ENCODE measurements around the gene ATP6V0D1.

The ATP6V0D1 gene

GRCh38 chr16:67451061-67451703 is 29.8 kb downstream of the ATP6V0D1 start:
- H3K4me3 ChIP-seq (ENCODE audit: low read depth, low read length): no peak overlapping the region
- peaks cover 7% of the 10 kb centered on the region for H3K4me1 ChIP-seq (ENCODE audit: control insufficient read depth, insufficient read depth, low read length, unreplicated experiment)
- H3K36me3 ChIP-seq (ENCODE audit: insufficient read depth, low read length): peaks cover 3% of the 10 kb centered on the region; the same call in 1 of the 2 replicates
- H3K79me2 ChIP-seq (ENCODE audit: control insufficient read depth, insufficient read depth, low read length, unreplicated experiment): peaks cover 12% of the 10 kb centered on the region
- no peak overlapping the region for H2AFZ ChIP-seq (ENCODE audit: low read length, unreplicated experiment)
- no peaks in the 10 kb centered on the region for H3K27me3 ChIP-seq (ENCODE audit: insufficient read depth, low read length)
- no peak overlapping the region for H3K27ac ChIP-seq (ENCODE audit: low read depth, low read length)

GRCh38 chr16:67449739-67450138 is 31.2 kb downstream of the ATP6V0D1 start:
- Histone ChIP-seq H3K4me3 (ENCODE audit: low read depth, low read length) (no peak overlapping the region), H3K27ac (ENCODE audit: low read depth, low read length) (no peak overlapping the region), H3K4me1 (ENCODE audit: control insufficient read depth, insufficient read depth, low read length, unreplicated experiment) (peaks cover 15% of the 10 kb centered on the region), H3K79me2 (ENCODE audit: control insufficient read depth, insufficient read depth, low read length, unreplicated experiment) (peaks cover 12% of the 10 kb centered on the region), H2AFZ (ENCODE audit: low read length, unreplicated experiment) (no peak overlapping the region), H3K36me3 (ENCODE audit: insufficient read depth, low read length) (peaks cover 3% of the 10 kb centered on the region; the same call in 1 of the 2 replicates), H3K27me3 (ENCODE audit: insufficient read depth, low read length) (no peaks in the 10 kb centered on the region)

- Histone ChIP-seq H3K4me1 (ENCODE audit: control insufficient read depth, insufficient read depth, low read length, unreplicated experiment) (peaks cover 19% of the 10 kb centered on the region), H3K27me3 (ENCODE audit: insufficient read depth, low read length) (no peaks in the 10 kb centered on the region), H3K36me3 (ENCODE audit: insufficient read depth, low read length) (peaks cover 3% of the 10 kb centered on the region; the same call in 1 of the 2 replicates), H3K79me2 (ENCODE audit: control insufficient read depth, insufficient read depth, low read length, unreplicated experiment) (peaks cover 12% of the 10 kb centered on the region), H3K27ac (ENCODE audit: low read depth, low read length) (no peak overlapping the region), H2AFZ (ENCODE audit: low read length, unreplicated experiment) (no peak overlapping the region), H3K4me3 (ENCODE audit: low read depth, low read length) (no peak overlapping the region)
Measured at GRCh38 chr16:67449336-67449735, 31.6 kb downstream of the ATP6V0D1 start.

GRCh38 chr16:67448580-67448979 is 32.4 kb downstream of the ATP6V0D1 start:
- Histone ChIP-seq H3K79me2 (ENCODE audit: control insufficient read depth, insufficient read depth, low read length, unreplicated experiment) (peaks cover 9% of the 10 kb centered on the region), H3K36me3 (ENCODE audit: insufficient read depth, low read length) (peaks cover 2% of the 10 kb centered on the region; the same call in 1 of the 2 replicates), H3K27ac (ENCODE audit: low read depth, low read length) (no peak overlapping the region), H3K4me1 (ENCODE audit: control insufficient read depth, insufficient read depth, low read length, unreplicated experiment) (peaks cover 19% of the 10 kb centered on the region), H3K27me3 (ENCODE audit: insufficient read depth, low read length) (no peaks in the 10 kb centered on the region), H3K4me3 (ENCODE audit: low read depth, low read length) (no peak overlapping the region), H2AFZ (ENCODE audit: low read length, unreplicated experiment) (no peak overlapping the region)

GRCh38 chr16:67447508-67448076 is 33.4 kb downstream of the ATP6V0D1 start:
- Histone ChIP-seq H3K79me2 (ENCODE audit: control insufficient read depth, insufficient read depth, low read length, unreplicated experiment) (peaks cover 9% of the 10 kb centered on the region), H3K27me3 (ENCODE audit: insufficient read depth, low read length) (no peaks in the 10 kb centered on the region), H3K4me1 (ENCODE audit: control insufficient read depth, insufficient read depth, low read length, unreplicated experiment) (peaks cover 19% of the 10 kb centered on the region), H3K36me3 (ENCODE audit: insufficient read depth, low read length) (no peaks in the 10 kb centered on the region), H3K27ac (ENCODE audit: low read depth, low read length) (no peak overlapping the region), H2AFZ (ENCODE audit: low read length, unreplicated experiment) (no peak overlapping the region), H3K4me3 (ENCODE audit: low read depth, low read length) (no peak overlapping the region)

- Histone ChIP-seq H3K79me2 (ENCODE audit: control insufficient read depth, insufficient read depth, low read length, unreplicated experiment) (peaks cover 9% of the 10 kb centered on the region), H3K4me1 (ENCODE audit: control insufficient read depth, insufficient read depth, low read length, unreplicated experiment) (peaks cover 19% of the 10 kb centered on the region), H3K4me3 (ENCODE audit: low read depth, low read length) (no peak overlapping the region), H2AFZ (ENCODE audit: low read length, unreplicated experiment) (no peak overlapping the region), H3K27me3 (ENCODE audit: insufficient read depth, low read length) (no peaks in the 10 kb centered on the region), H3K36me3 (ENCODE audit: insufficient read depth, low read length) (no peaks in the 10 kb centered on the region), H3K27ac (ENCODE audit: low read depth, low read length) (no peak overlapping the region)
Measured at GRCh38 chr16:67446968-67447507, 33.9 kb downstream of the ATP6V0D1 start.

GRCh38 chr16:67445913-67446907 is 34.7 kb downstream of the ATP6V0D1 start:
- peaks cover 9% of the 10 kb centered on the region for H3K79me2 ChIP-seq (ENCODE audit: control insufficient read depth, insufficient read depth, low read length, unreplicated experiment)
- no peaks in the 10 kb centered on the region for H3K36me3 ChIP-seq (ENCODE audit: insufficient read depth, low read length)
- H3K27ac ChIP-seq (ENCODE audit: low read depth, low read length): no peak overlapping the region

GRCh38 chr16:67445441-67445912 is 35.5 kb downstream of the ATP6V0D1 start:
- Histone ChIP-seq H3K4me3 (ENCODE audit: low read depth, low read length) (no peak overlapping the region), H3K36me3 (ENCODE audit: insufficient read depth, low read length) (no peaks in the 10 kb centered on the region), H3K79me2 (ENCODE audit: control insufficient read depth, insufficient read depth, low read length, unreplicated experiment) (peaks cover 9% of the 10 kb centered on the region), H2AFZ (ENCODE audit: low read length, unreplicated experiment) (no peak overlapping the region), H3K4me1 (ENCODE audit: control insufficient read depth, insufficient read depth, low read length, unreplicated experiment) (peaks cover 19% of the 10 kb centered on the region), H3K27me3 (ENCODE audit: insufficient read depth, low read length) (no peaks in the 10 kb centered on the region), H3K27ac (ENCODE audit: low read depth, low read length) (no peak overlapping the region)

More at GRCh38 chr16:67445913-67446907, 34.7 kb downstream of the ATP6V0D1 start:
- Histone ChIP-seq H3K27me3 (ENCODE audit: insufficient read depth, low read length) (no peaks in the 10 kb centered on the region), H3K4me3 (ENCODE audit: low read depth, low read length) (no peak overlapping the region), H2AFZ (ENCODE audit: low read length, unreplicated experiment) (no peak overlapping the region), H3K4me1 (ENCODE audit: control insufficient read depth, insufficient read depth, low read length, unreplicated experiment) (peaks cover 19% of the 10 kb centered on the region)

- peaks cover 9% of the 10 kb centered on the region for H3K79me2 ChIP-seq (ENCODE audit: control insufficient read depth, insufficient read depth, low read length, unreplicated experiment)
- peaks cover 19% of the 10 kb centered on the region for H3K4me1 ChIP-seq (ENCODE audit: control insufficient read depth, insufficient read depth, low read length, unreplicated experiment)
- H2AFZ ChIP-seq (ENCODE audit: low read length, unreplicated experiment): no peak overlapping the region
- H3K4me3 ChIP-seq (ENCODE audit: low read depth, low read length): no peak overlapping the region
- H3K27me3 ChIP-seq (ENCODE audit: insufficient read depth, low read length): no peaks in the 10 kb centered on the region
- no peaks in the 10 kb centered on the region for H3K36me3 ChIP-seq (ENCODE audit: insufficient read depth, low read length)
- no peak overlapping the region for H3K27ac ChIP-seq (ENCODE audit: low read depth, low read length)
Measured at GRCh38 chr16:67445126-67445426, 35.9 kb downstream of the ATP6V0D1 start.

Measured in ACC112 (cell line).